ENCODE measurements around the gene THRSP.

Gene THRSP

DNA sequence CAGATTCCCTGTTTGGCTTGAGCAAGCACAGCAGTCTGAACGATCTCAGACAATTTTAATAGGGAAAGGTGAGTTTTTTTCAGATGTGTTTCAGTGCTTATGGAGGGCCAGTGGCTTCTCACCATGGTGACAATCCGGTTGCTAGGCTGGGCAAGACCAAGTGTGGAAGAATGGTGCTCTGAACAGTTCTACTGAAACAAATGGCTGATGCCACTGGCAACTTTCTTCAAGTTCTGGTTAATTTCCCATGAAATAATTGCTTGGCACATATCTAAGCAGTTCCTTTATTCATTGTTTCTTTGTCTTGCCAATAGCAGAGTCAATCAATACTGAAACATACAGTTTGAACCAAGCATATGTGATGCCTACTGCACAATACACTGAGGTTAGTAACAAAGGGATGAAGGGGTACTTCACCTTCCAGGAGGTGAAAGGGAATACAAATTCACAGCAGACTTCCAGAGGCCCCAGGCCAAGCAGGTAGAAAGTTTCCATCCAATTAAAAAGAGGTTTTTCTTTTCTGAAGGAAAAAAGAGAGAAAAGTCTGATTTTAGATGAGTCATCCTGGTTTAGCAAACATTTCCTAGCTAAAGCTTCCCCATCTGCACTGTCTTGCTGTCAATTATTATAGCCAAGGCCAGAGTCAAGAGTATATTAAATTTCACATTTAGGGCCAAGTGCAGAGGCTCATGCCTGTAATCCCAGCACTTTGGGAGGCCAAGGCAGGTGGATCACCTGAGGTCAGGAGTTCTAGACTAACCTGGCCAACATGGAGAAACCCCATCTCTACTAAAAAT is 37.2 kb downstream of the THRSP start:
- H3K4me3 ChIP-seq (ENCODE audit: low read length): no peak overlapping the region
- DNase-seq (ENCODE audit: low read depth): no peak

DNA sequence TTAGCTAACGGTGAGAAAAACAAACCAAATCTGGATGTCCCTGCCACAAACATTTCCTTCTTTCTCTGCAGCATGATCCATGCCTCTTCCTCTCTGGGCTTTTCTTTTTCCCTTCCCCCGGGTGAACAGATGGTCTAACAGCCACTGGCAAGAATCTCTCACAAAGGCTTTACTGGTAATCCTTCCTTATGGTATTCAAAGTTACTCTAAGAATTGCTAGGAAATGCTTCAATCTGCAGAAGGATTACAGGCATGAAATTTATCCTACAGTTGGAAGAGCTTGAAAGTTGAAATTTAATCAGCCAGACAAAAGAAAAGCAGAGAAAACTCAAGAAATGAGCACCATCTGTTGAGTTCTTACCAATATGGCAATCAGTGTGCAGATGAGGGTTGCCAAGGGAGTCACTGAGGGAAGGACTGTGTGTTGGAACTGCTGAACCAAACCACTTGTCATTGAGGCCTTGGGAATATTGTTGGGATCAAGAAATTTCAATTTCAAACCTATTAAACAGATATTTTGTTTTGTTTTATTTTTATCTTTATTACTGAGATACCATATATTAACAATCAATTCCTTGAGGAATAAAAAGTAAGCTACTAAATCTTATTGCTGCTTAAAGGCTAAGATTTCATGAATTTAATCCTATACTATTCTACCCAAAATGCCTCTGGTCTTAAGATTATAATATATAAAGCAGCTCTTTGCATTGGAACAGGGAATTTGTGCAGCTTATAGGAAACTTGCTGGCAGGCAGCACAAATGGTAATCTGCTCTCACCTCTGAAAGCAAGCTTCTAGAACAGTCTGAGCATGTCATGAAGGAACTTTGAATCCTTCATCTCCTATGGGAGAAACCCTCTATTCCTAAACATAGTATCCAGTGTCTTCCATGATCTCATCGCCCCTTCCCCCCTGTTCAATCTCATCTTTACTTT is 45.7 kb downstream of the THRSP start:
- TF ChIP-seq, protein P1, sequence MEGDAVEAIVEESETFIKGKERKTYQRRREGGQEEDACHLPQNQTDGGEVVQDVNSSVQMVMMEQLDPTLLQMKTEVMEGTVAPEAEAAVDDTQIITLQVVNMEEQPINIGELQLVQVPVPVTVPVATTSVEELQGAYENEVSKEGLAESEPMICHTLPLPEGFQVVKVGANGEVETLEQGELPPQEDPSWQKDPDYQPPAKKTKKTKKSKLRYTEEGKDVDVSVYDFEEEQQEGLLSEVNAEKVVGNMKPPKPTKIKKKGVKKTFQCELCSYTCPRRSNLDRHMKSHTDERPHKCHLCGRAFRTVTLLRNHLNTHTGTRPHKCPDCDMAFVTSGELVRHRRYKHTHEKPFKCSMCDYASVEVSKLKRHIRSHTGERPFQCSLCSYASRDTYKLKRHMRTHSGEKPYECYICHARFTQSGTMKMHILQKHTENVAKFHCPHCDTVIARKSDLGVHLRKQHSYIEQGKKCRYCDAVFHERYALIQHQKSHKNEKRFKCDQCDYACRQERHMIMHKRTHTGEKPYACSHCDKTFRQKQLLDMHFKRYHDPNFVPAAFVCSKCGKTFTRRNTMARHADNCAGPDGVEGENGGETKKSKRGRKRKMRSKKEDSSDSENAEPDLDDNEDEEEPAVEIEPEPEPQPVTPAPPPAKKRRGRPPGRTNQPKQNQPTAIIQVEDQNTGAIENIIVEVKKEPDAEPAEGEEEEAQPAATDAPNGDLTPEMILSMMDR (conservative IDR thresholded peaks at IDR 0.05; ENCODE audit: low read length): no peak
- no peak for DNase-seq (ENCODE audit: low read depth)
- no peak overlapping the region for H3K4me3 ChIP-seq (ENCODE audit: low read length)

More for the DNA sequence above, 37.2 kb downstream of the THRSP start:
- TF ChIP-seq, protein P1 (conservative IDR thresholded peaks at IDR 0.05; ENCODE audit: low read length): no peak

DNA sequence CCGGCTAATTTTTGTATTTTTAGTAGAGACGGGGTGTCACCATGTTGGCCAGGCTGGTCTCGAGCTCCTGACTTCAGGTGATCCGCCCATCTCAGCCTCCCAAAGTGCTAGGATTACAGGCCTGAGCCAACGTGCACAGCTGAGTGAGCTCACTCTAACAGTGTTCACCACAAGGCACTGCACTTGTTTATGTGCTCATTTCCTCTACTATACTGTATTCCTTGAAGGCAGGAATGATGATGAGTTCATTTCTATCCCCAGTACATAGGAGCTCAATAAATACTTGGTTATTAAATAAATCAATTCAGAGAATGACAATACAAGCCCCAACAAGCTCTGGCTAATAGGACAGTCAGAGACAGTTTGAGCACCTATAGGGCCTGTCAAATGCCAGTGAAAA is 46.7 kb downstream of the THRSP start:
- TF ChIP-seq, protein P1 (conservative IDR thresholded peaks at IDR 0.05; ENCODE audit: low read length): no peak
- H3K4me3 ChIP-seq (ENCODE audit: low read length): no peak overlapping the region
- DNase-seq (ENCODE audit: low read depth): no peak

DNA sequence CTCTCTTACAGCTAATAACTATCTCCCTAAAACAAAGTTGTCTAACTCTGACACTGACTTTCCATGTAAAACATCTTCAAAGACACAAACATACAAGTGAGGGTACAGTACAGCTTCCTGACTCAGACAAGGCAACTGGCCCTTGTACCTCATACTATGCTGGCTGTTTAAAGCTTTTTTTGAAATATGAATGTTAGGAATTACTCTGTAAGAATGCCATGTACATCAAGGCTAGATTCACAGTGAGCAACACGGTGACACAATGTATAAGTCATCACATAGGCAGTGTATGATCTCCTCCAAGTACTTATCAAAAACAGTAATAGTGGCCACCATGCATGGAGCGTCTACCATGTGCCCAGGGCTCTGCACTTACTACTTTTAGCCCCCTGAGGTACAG is 47.2 kb downstream of the THRSP start:
- H3K4me3 ChIP-seq (ENCODE audit: low read length): no peak overlapping the region
- TF ChIP-seq, protein P1 (conservative IDR thresholded peaks at IDR 0.05; ENCODE audit: low read length): no peak
- DNase-seq (ENCODE audit: low read depth): no peak

DNA sequence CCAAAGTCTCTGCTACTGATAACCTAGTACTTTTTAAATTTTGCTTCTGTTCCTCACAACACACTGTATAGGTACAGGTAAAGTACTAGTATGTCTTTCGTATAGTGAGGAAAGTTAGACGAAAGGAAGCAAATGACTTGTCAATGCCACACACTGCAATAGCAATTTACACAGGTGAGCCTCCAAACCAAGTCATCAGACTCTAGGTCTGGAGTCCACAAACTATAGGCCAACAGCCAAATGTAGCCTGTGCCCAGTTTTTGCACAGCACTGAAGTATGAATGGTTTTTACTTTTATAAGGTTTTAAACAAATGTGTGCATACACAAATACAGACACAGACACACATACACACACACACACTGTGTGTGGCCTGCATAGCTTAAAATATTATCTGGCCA is 47.6 kb downstream of the THRSP start:
- TF ChIP-seq, protein P1 (conservative IDR thresholded peaks at IDR 0.05; ENCODE audit: low read length): no peak
- DNase-seq (ENCODE audit: low read depth): no peak
- no peak overlapping the region for H3K4me3 ChIP-seq (ENCODE audit: low read length)

DNA sequence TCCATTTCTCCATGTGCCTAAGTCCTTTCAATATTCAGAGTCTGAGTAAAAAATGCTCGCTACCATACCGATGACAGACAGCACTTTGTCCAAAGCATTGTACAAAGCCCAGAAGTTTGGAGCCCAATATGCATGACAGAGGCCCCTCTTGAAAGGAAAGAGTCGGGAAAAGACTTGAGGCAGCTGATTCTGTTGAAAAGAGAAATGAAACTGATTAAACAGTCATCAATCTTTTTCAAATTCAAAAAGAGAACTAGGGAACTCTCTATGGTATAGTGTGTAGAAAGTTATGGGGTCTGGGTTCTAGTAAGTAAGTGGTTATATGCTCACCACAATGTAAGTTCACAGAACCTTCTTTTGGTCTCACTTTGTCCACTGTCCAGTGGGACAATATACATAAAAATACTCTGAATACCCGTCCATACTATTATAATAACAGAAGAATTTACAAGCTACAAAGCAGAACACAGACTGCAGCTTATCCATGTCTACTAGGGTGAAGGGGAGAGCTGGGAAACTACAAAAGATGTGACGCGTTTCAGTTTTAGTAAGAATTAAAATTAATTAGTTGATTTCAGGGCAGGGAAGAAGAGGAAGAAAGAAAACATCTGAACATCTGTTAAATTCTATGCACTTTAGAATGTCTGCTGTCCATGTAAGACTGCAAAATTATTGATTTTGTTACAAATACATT is 49.1 kb downstream of the THRSP start:
- TF ChIP-seq, protein P1 (conservative IDR thresholded peaks at IDR 0.05; ENCODE audit: low read length): no peak
- no peak overlapping the region for H3K4me3 ChIP-seq (ENCODE audit: low read length)
- no peak for DNase-seq (ENCODE audit: low read depth)
